ENCODE data around the gene NUP160. TPM values are rescaled to one million over a fixed set of nuclear protein-coding genes. Genes with fewer than 3 reads are reported as not detected.
"Not testable (repeated sequence)": the region's sequence is repeated elsewhere in the genome, so short reads cannot be mapped to it uniquely, and the experiment has no call there.

Gene NUP160
- total RNA-seq, 1 experiment from 2014 or later: 172 TPM

- CTCF ChIA-PET: no interaction called here
These were observed 46.9 kb upstream of the NUP160 start for GRCh38 chr11:47895035-47895434.

GRCh38 chr11:47892546-47893276 lies 44.6 kb upstream of the NUP160 start:
- intact Hi-C loops (cut with micrococcal nuclease; ENCODE audit: unreplicated experiment); H3K4me1 ChIP-seq (ENCODE audit: insufficient read depth, low read length, poor library complexity, severe bottlenecking); CTCF ChIA-PET; H3K27me3 ChIP-seq (replicated peaks; ENCODE audit: insufficient read depth, low read depth, low read length, poor library complexity); POLR2A ChIA-PET (ENCODE audit: low non-redundant PET); H3K27ac ChIP-seq (ENCODE audit: low read depth, low read length, poor library complexity, severe bottlenecking); DNase-seq (ENCODE audit: low spot score); H3K9me3 ChIP-seq (ENCODE audit: low read depth, low read length, poor library complexity, severe bottlenecking); H3K36me3 ChIP-seq (ENCODE audit: insufficient read depth, low read length, poor library complexity, severe bottlenecking); BruUV-seq (replicated peaks); H3K4me3 ChIP-seq (ENCODE audit: low read depth, low read length, poor library complexity, severe bottlenecking): not testable (repeated sequence)

More at GRCh38 chr11:47895035-47895434, 46.9 kb upstream of the NUP160 start:
- Histone ChIP-seq H3K27me3 (replicated peaks; ENCODE audit: insufficient read depth, low read depth, low read length, poor library complexity) (no peaks in the 10 kb centered on the region), H3K4me1 (ENCODE audit: insufficient read depth, low read length, poor library complexity, severe bottlenecking) (peaks cover 4% of the 10 kb centered on the region), H3K4me3 (ENCODE audit: low read depth, low read length, poor library complexity, severe bottlenecking) (no peak overlapping the region), H3K9me3 (ENCODE audit: low read depth, low read length, poor library complexity, severe bottlenecking) (no peaks in the 10 kb centered on the region), H3K27ac (ENCODE audit: low read depth, low read length, poor library complexity, severe bottlenecking) (no peak overlapping the region), H3K36me3 (ENCODE audit: insufficient read depth, low read length, poor library complexity, severe bottlenecking) (no peaks in the 10 kb centered on the region)
- POLR2A ChIA-PET (ENCODE audit: low non-redundant PET): interaction anchor here (0.8 kb wide), 1 partner anchor 11 kb away, joined by 3 read pairs; no protein-coding TSS in a partner anchor
- DNase-seq (ENCODE audit: low spot score): no peak
- no TSS peak for BruUV-seq (replicated peaks)
- intact Hi-C loops (cut with micrococcal nuclease; ENCODE audit: unreplicated experiment): no loop called here
- TF ChIP-seq EZH2 (IDR thresholded peaks at IDR 0.05; ENCODE audit: borderline replicate concordance, low read depth, low read length, poor library complexity, severe bottlenecking): no peak
- TF ChIP-seq CTCF (conservative IDR thresholded peaks at IDR 0.05; ENCODE audit: low read depth, low read length): no peak

- BruUV-seq (replicated peaks): no TSS peak
- no peak for TF ChIP-seq CTCF (conservative IDR thresholded peaks at IDR 0.05; ENCODE audit: low read depth, low read length)
- TF ChIP-seq EZH2 (IDR thresholded peaks at IDR 0.05; ENCODE audit: borderline replicate concordance, low read depth, low read length, poor library complexity, severe bottlenecking): no peak
- no peak overlapping the region for H3K4me3 ChIP-seq (ENCODE audit: low read depth, low read length, poor library complexity, severe bottlenecking)
- no peak for DNase-seq (ENCODE audit: low spot score)
- H3K36me3 ChIP-seq (ENCODE audit: insufficient read depth, low read length, poor library complexity, severe bottlenecking): no peaks in the 10 kb centered on the region
- no peak overlapping the region for H3K27ac ChIP-seq (ENCODE audit: low read depth, low read length, poor library complexity, severe bottlenecking)
- peaks cover 4% of the 10 kb centered on the region for H3K4me1 ChIP-seq (ENCODE audit: insufficient read depth, low read length, poor library complexity, severe bottlenecking)
- intact Hi-C loops (cut with micrococcal nuclease; ENCODE audit: unreplicated experiment): no loop called here
- ChIA-PET CTCF (no interaction called here), POLR2A (ENCODE audit: low non-redundant PET) (no interaction called here)
- H3K9me3 ChIP-seq (ENCODE audit: low read depth, low read length, poor library complexity, severe bottlenecking): no peaks in the 10 kb centered on the region
- H3K27me3 ChIP-seq (replicated peaks; ENCODE audit: insufficient read depth, low read depth, low read length, poor library complexity): no peaks in the 10 kb centered on the region
These were observed 43.7 kb upstream of the NUP160 start for GRCh38 chr11:47891886-47892285.
